Measurements from ENCODE around the gene RFFL.

RFFL gene

GRCh38 chr17:35041390-35041789 lies 22.1 kb downstream of the RFFL start:
- Histone ChIP-seq H2AFZ (ENCODE audit: low read length) (no peak overlapping the region), H3K27me3 (ENCODE audit: insufficient read depth, low read length) (no peaks in the 10 kb centered on the region; the same call in 1 of the 2 replicates), H4K20me1 (ENCODE audit: insufficient read depth, low read length) (no peaks in the 10 kb centered on the region), H3K36me3 (ENCODE audit: insufficient read depth, low read length) (no peaks in the 10 kb centered on the region), H3K79me2 (ENCODE audit: insufficient read depth, low read length) (no peaks in the 10 kb centered on the region), H3K9ac (ENCODE audit: low read length) (no peak overlapping the region), H3K9me2 (ENCODE audit: low read depth, low read length) (no peaks in the 10 kb centered on the region), H3K27ac (ENCODE audit: low read depth, low read length, poor library complexity, severe bottlenecking) (no peak overlapping the region), H3K9me3 (ENCODE audit: low read length) (no peaks in the 10 kb centered on the region), H3K4me1 (ENCODE audit: insufficient read depth, low read length, severe bottlenecking) (no peaks in the 10 kb centered on the region), H3K4me2 (ENCODE audit: low read length) (no peak overlapping the region), H3K4me3 (ENCODE audit: low read depth, low read length, poor library complexity, severe bottlenecking) (no peak overlapping the region), H3F3A (ENCODE audit: insufficient read depth, low read length) (no peaks in the 10 kb centered on the region)
- TF ChIP-seq CTCF (IDR thresholded peaks at IDR 0.05; ENCODE audit: low read length) (no peak), EZH2 (IDR thresholded peaks at IDR 0.05; ENCODE audit: borderline replicate concordance, low read length) (no peak)

- H3K9ac ChIP-seq (ENCODE audit: low read length): no peak overlapping the region
- H3K9me2 ChIP-seq (ENCODE audit: low read depth, low read length): no peaks in the 10 kb centered on the region
- H4K20me1 ChIP-seq (ENCODE audit: insufficient read depth, low read length): no peaks in the 10 kb centered on the region
- H3K4me2 ChIP-seq (ENCODE audit: low read length): no peak overlapping the region
- H3K27me3 ChIP-seq (ENCODE audit: insufficient read depth, low read length): no peaks in the 10 kb centered on the region; the same call in 1 of the 2 replicates
- H3K79me2 ChIP-seq (ENCODE audit: insufficient read depth, low read length): no peaks in the 10 kb centered on the region
- H3K36me3 ChIP-seq (ENCODE audit: insufficient read depth, low read length): no peaks in the 10 kb centered on the region
- H3K9me3 ChIP-seq (ENCODE audit: low read length): no peaks in the 10 kb centered on the region
- no peak for TF ChIP-seq EZH2 (IDR thresholded peaks at IDR 0.05; ENCODE audit: borderline replicate concordance, low read length)
- no peak for TF ChIP-seq CTCF (IDR thresholded peaks at IDR 0.05; ENCODE audit: low read length)
- H3K27ac ChIP-seq (ENCODE audit: low read depth, low read length, poor library complexity, severe bottlenecking): no peak overlapping the region
- no peak overlapping the region for H3K4me3 ChIP-seq (ENCODE audit: low read depth, low read length, poor library complexity, severe bottlenecking)
- H3K4me1 ChIP-seq (ENCODE audit: insufficient read depth, low read length, severe bottlenecking): no peaks in the 10 kb centered on the region
- H2AFZ ChIP-seq (ENCODE audit: low read length): no peak overlapping the region
- H3F3A ChIP-seq (ENCODE audit: insufficient read depth, low read length): no peaks in the 10 kb centered on the region
These were observed 25.1 kb downstream of the RFFL start for GRCh38 chr17:35038453-35038852.

DNA sequence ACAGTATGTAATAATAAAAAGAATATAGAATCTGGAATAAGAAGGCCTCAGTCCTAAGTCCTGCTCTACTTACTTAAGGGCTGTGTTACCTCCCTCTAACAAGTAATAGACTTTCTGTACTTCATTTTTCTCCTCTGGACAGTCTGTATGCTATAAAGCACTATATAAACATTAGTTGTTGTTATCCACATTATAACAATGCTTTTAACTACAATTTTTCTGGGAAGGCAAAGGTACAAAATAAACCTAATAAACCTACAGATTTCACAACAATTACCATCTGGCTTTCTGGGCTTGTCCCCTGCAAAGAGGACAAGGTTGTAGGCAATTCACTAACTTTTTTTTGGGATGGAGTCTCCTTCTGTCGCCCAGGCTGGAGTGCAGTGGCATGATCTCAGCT lies 32.7 kb downstream of the RFFL start:
- no peak overlapping the region for H3K9ac ChIP-seq (ENCODE audit: low read length)
- no peaks in the 10 kb centered on the region for H3K27me3 ChIP-seq (ENCODE audit: insufficient read depth, low read length)
- TF ChIP-seq EZH2 (IDR thresholded peaks at IDR 0.05; ENCODE audit: borderline replicate concordance, low read length): no peak
- TF ChIP-seq CTCF (IDR thresholded peaks at IDR 0.05; ENCODE audit: low read length): no peak
- H3K79me2 ChIP-seq (ENCODE audit: insufficient read depth, low read length): no peaks in the 10 kb centered on the region
- no peaks in the 10 kb centered on the region for H3F3A ChIP-seq (ENCODE audit: insufficient read depth, low read length)
- H3K9me3 ChIP-seq (ENCODE audit: low read length): no peaks in the 10 kb centered on the region
- no peaks in the 10 kb centered on the region for H3K4me1 ChIP-seq (ENCODE audit: insufficient read depth, low read length, severe bottlenecking)
- H4K20me1 ChIP-seq (ENCODE audit: insufficient read depth, low read length): no peaks in the 10 kb centered on the region
- no peak overlapping the region for H3K4me2 ChIP-seq (ENCODE audit: low read length)
- no peak overlapping the region for H2AFZ ChIP-seq (ENCODE audit: low read length)
- no peaks in the 10 kb centered on the region for H3K36me3 ChIP-seq (ENCODE audit: insufficient read depth, low read length)
- H3K27ac ChIP-seq (ENCODE audit: low read depth, low read length, poor library complexity, severe bottlenecking): no peak overlapping the region
- H3K9me2 ChIP-seq (ENCODE audit: low read depth, low read length): no peaks in the 10 kb centered on the region
- no peak overlapping the region for H3K4me3 ChIP-seq (ENCODE audit: low read depth, low read length, poor library complexity, severe bottlenecking)
